Activated T-cell treated with anti-CD3 and anti-CD28 coated beads, Interleukin-2, amount 50 U/mL, for 4 hours (primary cell): Measurements from ENCODE around the gene LHX6. TPM values are rescaled to one million over a fixed set of nuclear protein-coding genes. Genes with fewer than 3 reads are reported as not detected.

Experiments
- ATAC-seq, 2 donors: fragments of 200-7000 bp; cut with Tn5 transposase; one replicate each; pipeline ENCODE4 v1.10.0; 2021
- DNase-seq: peaks from one replicate; pipeline ENCODE4 v3.0.0-alpha.2; 2020
- H3K27me3 Mint-ChIP-seq: one replicate; pipeline ENCODE4 v1.8.0; 2021; ENCODE audit warnings: low read depth, mixed read lengths
- H3K36me3 Mint-ChIP-seq: one replicate; pipeline ENCODE4 v1.8.0; 2022; ENCODE audit warnings: mixed read lengths; ENCODE audit not compliant: insufficient read depth
- H3K4me1 Mint-ChIP-seq: one replicate; pipeline ENCODE4 v1.8.0; 2021; ENCODE audit warnings: low read depth, mixed read lengths
- H3K4me3 Mint-ChIP-seq: one replicate; pipeline ENCODE4 v1.8.0; 2021; ENCODE audit warnings: mild to moderate bottlenecking, moderate library complexity, mixed read lengths
- H3K9me3 Mint-ChIP-seq: one replicate; pipeline ENCODE4 v1.8.0; 2021; ENCODE audit warnings: mixed read lengths
- total RNA-seq, 3 donors: library from RNA; stranded (reverse); gene quantifications; one replicate each; pipeline ENCODE4 v1.2.1, GENCODE V29; 2021

Gene LHX6
- total RNA-seq, 3 donors from 2014 or later, result 0.11 TPM; not detected in 2

- DNase-seq (no peak), ATAC-seq (no peak)
- H3K4me3 Mint-ChIP-seq, result no peak overlapping the region
- H3K4me1 Mint-ChIP-seq, result peaks cover 31% of the 10 kb centered on the region
- no peaks in the 10 kb centered on the region for H3K36me3 Mint-ChIP-seq
- peaks cover 86% of the 10 kb centered on the region for H3K27me3 Mint-ChIP-seq
- no peaks in the 10 kb centered on the region for H3K9me3 Mint-ChIP-seq
Observed at GRCh38 chr9:122215663-122216062, 13.1 kb downstream of the LHX6 start.

GRCh38 chr9:122214507-122214906 is 14.2 kb downstream of the LHX6 start:
- H3K4me1 Mint-ChIP-seq, result peaks cover 25% of the 10 kb centered on the region
- peaks cover 82% of the 10 kb centered on the region for H3K27me3 Mint-ChIP-seq
- no peak for ATAC-seq
- no peaks in the 10 kb centered on the region for H3K9me3 Mint-ChIP-seq
- H3K4me3 Mint-ChIP-seq, result peak overlapping the region; percentile 40
- no peaks in the 10 kb centered on the region for H3K36me3 Mint-ChIP-seq
- no peak for DNase-seq

- Mint-ChIP-seq H3K4me1 (peaks cover 18% of the 10 kb centered on the region), H3K9me3 (no peaks in the 10 kb centered on the region), H3K27me3 (peaks cover 75% of the 10 kb centered on the region), H3K4me3 (peak overlapping the region; percentile 24), H3K36me3 (no peaks in the 10 kb centered on the region)
- ATAC-seq, result peak; percentile 78 to 84
- peak; percentile 23 for DNase-seq
Observed at GRCh38 chr9:122213589-122214413, 15.0 kb downstream of the LHX6 start.

- ATAC-seq (no peak), DNase-seq (no peak)
- peak overlapping the region; percentile 29 for H3K4me3 Mint-ChIP-seq
- no peaks in the 10 kb centered on the region for H3K9me3 Mint-ChIP-seq
- peaks cover 11% of the 10 kb centered on the region for H3K4me1 Mint-ChIP-seq
- H3K36me3 Mint-ChIP-seq, result no peaks in the 10 kb centered on the region
- peaks cover 71% of the 10 kb centered on the region for H3K27me3 Mint-ChIP-seq
Observed at GRCh38 chr9:122213102-122213588, 15.6 kb downstream of the LHX6 start.

GRCh38 chr9:122212473-122213004 is 16.2 kb downstream of the LHX6 start:
- peaks cover 7% of the 10 kb centered on the region for H3K4me1 Mint-ChIP-seq
- H3K36me3 Mint-ChIP-seq, result no peaks in the 10 kb centered on the region
- no peaks in the 10 kb centered on the region for H3K9me3 Mint-ChIP-seq
- H3K27me3 Mint-ChIP-seq, result peaks cover 70% of the 10 kb centered on the region
- ATAC-seq, result no peak
- no peak for DNase-seq
- peak overlapping the region; percentile 29 for H3K4me3 Mint-ChIP-seq

- Mint-ChIP-seq H3K27me3 (peaks cover 53% of the 10 kb centered on the region), H3K4me1 (peaks cover 7% of the 10 kb centered on the region), H3K9me3 (no peaks in the 10 kb centered on the region), H3K4me3 (no peak overlapping the region), H3K36me3 (no peaks in the 10 kb centered on the region)
- DNase-seq, result no peak
- no peak for ATAC-seq
Observed at GRCh38 chr9:122209451-122209850, 19.3 kb downstream of the LHX6 start.

- no peaks in the 10 kb centered on the region for H3K36me3 Mint-ChIP-seq
- H3K9me3 Mint-ChIP-seq, result no peaks in the 10 kb centered on the region
- ATAC-seq (no peak), DNase-seq (no peak)
- H3K27me3 Mint-ChIP-seq, result peaks cover 37% of the 10 kb centered on the region
- no peak overlapping the region for H3K4me3 Mint-ChIP-seq
- no peaks in the 10 kb centered on the region for H3K4me1 Mint-ChIP-seq
Observed at GRCh38 chr9:122207096-122207495, 21.7 kb downstream of the LHX6 start.

- peaks cover 30% of the 10 kb centered on the region for H3K27me3 Mint-ChIP-seq
- H3K4me1 Mint-ChIP-seq, result no peaks in the 10 kb centered on the region
- no peak overlapping the region for H3K4me3 Mint-ChIP-seq
- DNase-seq (no peak), ATAC-seq (no peak)
- no peaks in the 10 kb centered on the region for H3K36me3 Mint-ChIP-seq
- no peaks in the 10 kb centered on the region for H3K9me3 Mint-ChIP-seq
Observed at GRCh38 chr9:122206118-122207046, 22.4 kb downstream of the LHX6 start.

- Mint-ChIP-seq H3K9me3 (no peaks in the 10 kb centered on the region), H3K27me3 (peaks cover 17% of the 10 kb centered on the region), H3K4me3 (no peak overlapping the region), H3K4me1 (no peaks in the 10 kb centered on the region), H3K36me3 (no peaks in the 10 kb centered on the region)
- DNase-seq, result no peak
- no peak for ATAC-seq
Observed at GRCh38 chr9:122205176-122205575, 23.6 kb downstream of the LHX6 start.

- no peak for DNase-seq
- H3K9me3 Mint-ChIP-seq, result no peaks in the 10 kb centered on the region
- no peaks in the 10 kb centered on the region for H3K4me1 Mint-ChIP-seq
- H3K36me3 Mint-ChIP-seq, result no peaks in the 10 kb centered on the region
- ATAC-seq, result no peak
- peaks cover 15% of the 10 kb centered on the region for H3K27me3 Mint-ChIP-seq
- no peak overlapping the region for H3K4me3 Mint-ChIP-seq
Observed at GRCh38 chr9:122204491-122204890, 24.3 kb downstream of the LHX6 start.

- Mint-ChIP-seq H3K4me3 (no peak overlapping the region), H3K36me3 (no peaks in the 10 kb centered on the region), H3K27me3 (peaks cover 15% of the 10 kb centered on the region), H3K4me1 (no peaks in the 10 kb centered on the region), H3K9me3 (no peaks in the 10 kb centered on the region)
- ATAC-seq (no peak), DNase-seq (no peak)
Observed at GRCh38 chr9:122204055-122204454, 24.7 kb downstream of the LHX6 start.

- ATAC-seq, result no peak
- Mint-ChIP-seq H3K4me3 (no peak overlapping the region), H3K9me3 (no peaks in the 10 kb centered on the region), H3K36me3 (no peaks in the 10 kb centered on the region), H3K4me1 (no peaks in the 10 kb centered on the region), H3K27me3 (peaks cover 5% of the 10 kb centered on the region)
- DNase-seq, result no peak
Observed at GRCh38 chr9:122202111-122202510, 26.6 kb downstream of the LHX6 start.

GRCh38 chr9:122201641-122202040 is 27.1 kb downstream of the LHX6 start:
- DNase-seq (no peak), ATAC-seq (no peak)
- H3K9me3 Mint-ChIP-seq, result no peaks in the 10 kb centered on the region
- no peaks in the 10 kb centered on the region for H3K36me3 Mint-ChIP-seq
- peaks cover 3% of the 10 kb centered on the region for H3K27me3 Mint-ChIP-seq
- H3K4me3 Mint-ChIP-seq, result no peak overlapping the region
- H3K4me1 Mint-ChIP-seq, result no peaks in the 10 kb centered on the region

- no peak overlapping the region for H3K4me3 Mint-ChIP-seq
- H3K36me3 Mint-ChIP-seq, result no peaks in the 10 kb centered on the region
- H3K4me1 Mint-ChIP-seq, result no peaks in the 10 kb centered on the region
- H3K9me3 Mint-ChIP-seq, result no peaks in the 10 kb centered on the region
- DNase-seq (no peak), ATAC-seq (no peak)
- H3K27me3 Mint-ChIP-seq, result peaks cover 2% of the 10 kb centered on the region
Observed at GRCh38 chr9:122200960-122201595, 27.7 kb downstream of the LHX6 start.
